Stimulated activated CD8-positive, alpha-beta memory T cell treated with anti-CD3 and anti-CD28 coated beads, Interleukin-7, amount 100 ng/mL, for 1 hour (primary cell): ENCODE measurements around the gene FAM209B.
"Not testable (repeated sequence)": the region's sequence is repeated elsewhere in the genome, so short reads cannot be mapped to it uniquely, and the experiment has no call there.

Source experiments
- DNase-seq, 2 donors: peaks; one replicate each; pipeline ENCODE4 v3.0.0-alpha.2; 2020; ENCODE audit warnings: low read depth in 2 of 2

Gene FAM209B

DNA sequence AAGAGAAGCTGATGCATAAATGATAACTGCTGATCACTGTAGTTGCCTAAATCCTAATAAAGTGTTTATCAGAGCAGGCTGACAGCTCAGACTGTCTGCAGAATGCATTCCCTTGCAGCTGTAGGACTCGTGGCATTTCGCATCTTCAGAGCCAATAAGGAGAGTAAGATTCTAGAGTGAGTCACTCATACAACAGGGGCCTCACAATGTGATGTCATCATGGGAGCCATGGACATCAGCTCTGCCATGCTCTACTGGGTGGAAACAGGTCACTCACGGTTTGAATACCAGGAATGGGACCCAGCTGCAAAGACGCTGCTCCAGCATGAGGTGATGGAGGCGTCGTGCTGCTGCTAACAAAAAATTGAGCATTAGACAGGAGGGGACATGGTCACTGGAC is 7.4 kb downstream of the FAM209B start:
- no peak for DNase-seq

DNA sequence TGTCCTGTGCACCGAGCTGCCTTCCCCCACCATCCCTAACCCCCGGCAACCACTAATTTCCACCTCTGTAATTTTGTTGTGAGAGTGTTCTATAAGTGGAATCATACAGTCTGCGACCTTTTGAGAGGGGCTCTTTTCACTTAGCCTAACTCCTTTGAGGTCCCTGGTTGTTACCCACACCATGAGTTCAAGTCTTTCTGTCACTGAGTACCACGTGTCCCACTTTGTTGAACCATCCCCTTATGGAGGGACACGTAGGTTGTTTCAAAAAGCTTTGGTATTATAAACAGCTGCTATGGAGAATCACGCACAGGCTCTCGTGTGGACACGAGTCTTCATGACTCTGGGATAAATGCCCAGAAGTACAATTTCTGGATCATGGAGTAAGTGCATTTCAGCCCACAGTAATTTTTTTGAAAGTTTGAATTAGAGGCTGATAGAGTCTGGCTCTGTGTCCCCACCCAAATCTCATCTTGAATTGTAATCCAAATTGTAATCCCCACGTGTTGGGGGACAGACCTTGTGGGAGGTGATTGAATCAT is 9.5 kb downstream of the FAM209B start:
- no peak for DNase-seq

DNA sequence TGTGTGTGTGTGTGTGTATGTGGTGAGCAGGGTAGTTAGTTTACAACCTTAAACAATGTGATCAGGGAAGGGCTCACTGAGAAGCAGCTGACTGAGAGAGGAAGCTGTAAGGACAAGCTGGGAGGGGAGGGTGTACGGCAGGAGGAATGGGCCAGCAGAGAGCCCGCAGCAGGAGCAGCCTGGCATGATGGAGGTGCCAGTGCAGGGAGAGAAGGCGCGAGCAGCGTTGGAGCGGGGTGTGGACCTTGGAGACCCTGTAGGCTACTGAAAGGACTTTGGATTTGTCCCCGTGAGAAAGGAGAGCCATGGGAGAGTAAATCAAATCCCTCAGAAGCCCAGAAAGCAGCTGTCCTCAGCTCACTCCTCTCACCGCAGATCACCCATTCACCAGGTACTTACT is 18.5 kb downstream of the FAM209B start:
- no peak for DNase-seq

DNA sequence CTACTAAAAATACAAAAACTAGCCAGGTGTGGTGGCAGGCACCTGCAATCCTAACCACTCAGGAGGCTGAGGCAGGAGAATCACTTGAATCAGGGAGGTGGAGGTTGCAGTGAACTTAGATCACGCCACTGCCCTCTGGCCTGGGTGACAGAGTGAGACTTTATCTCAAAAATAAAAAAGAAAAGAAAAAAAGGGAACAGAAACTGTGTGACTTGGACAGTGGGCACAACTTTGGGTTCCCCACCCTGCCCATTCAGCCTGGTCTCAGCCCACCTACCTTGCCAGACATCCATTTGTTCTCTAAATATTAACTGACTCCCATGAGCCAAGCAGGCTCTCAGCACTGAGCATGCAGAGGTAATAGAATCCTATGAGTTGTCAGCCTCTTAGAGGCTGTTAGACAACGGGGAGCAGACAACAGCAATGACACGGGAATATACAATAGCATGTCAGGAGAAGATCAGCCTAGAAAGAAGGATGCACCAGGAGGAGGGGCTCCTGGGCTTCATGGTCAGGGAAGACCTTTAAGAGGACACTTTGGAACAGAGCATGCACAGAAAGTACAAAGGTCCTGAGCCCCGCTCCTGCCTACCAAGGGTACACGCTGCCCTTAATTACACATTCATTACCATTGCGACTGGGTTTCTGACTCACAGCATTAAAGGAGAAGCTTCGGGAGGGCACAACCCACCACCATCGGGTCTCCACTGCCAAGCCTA is 20.0 kb downstream of the FAM209B start:
- no peak for DNase-seq

DNA sequence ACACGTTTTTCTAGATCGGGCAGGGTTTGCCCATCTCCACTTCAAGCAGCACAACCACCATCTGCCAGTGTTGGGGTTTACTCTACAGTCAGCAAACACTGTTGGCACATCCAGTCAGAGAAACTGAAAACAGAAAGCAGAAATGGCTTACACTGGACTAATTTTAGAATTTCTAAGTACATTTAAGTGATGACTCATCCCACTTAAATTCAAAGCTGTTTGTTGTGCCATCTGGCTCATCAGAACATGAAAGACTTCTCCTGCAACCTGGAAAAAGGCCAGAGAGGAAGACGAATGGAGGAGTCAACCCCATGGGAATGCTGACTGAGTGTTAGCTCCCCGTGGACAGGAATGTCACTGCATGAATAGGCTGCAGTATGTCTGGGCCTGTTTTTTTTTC is 21.8 kb downstream of the FAM209B start:
- no peak for DNase-seq

DNA sequence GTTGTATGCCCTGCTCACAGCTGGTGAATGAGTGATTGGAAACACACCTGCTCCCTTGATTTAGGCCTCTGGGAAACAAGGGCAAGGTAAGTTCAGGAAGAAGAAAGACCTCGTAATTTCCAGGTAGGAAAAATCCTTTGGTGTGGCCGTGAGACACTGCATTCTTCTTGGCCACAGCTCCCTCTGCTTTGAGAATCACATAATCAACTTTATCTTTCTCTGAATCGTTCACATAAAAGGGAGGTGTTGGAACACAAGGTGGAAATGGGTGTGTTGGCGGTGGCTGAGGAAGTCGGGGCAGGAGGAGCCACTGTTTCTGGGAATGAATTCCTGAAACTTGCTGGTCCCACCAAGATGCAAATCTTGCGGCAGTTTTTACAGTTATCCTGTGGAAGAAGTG is 25.9 kb downstream of the FAM209B start:
- no peak for DNase-seq

DNA sequence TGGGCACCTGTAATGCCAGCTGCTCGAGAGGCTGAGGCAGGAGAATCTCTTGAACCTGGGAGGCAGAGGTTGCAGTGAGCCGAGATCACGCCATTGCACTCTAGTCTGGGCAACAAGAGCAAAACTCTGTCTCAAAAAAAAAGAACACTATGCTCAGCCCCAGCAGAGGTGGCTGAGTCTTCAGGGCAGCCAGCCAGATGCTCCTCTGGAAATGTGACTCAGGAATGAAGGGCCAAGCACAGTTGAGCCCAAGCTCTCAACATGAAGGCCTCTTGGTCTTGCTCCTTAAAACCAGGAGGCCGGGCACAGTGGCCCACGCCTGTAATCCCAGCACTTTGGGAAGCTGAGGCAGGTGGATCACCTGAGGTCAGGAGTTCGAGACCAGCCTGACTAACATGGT is 31.5 kb downstream of the FAM209B start:
- not testable (repeated sequence) for DNase-seq

DNA sequence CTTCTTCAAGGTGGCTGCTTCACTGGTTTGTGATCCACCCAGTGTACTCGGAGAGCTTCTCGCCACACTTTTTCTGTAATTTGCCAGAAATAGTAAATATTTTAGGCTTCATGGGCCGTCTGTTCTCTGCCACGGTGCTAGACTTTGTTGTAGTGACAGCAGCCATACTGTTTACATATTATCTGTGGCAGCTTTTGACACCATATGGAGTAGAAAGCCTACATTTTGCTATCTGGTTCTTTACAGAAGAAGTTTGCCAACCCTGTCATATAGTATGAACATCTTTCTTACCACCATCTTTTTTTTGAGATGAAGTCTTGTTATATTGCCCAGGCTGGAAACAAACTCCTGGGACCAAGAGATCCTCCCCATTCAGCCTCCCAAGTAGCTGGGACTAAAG is 32.5 kb downstream of the FAM209B start:
- DNase-seq = no peak

DNA sequence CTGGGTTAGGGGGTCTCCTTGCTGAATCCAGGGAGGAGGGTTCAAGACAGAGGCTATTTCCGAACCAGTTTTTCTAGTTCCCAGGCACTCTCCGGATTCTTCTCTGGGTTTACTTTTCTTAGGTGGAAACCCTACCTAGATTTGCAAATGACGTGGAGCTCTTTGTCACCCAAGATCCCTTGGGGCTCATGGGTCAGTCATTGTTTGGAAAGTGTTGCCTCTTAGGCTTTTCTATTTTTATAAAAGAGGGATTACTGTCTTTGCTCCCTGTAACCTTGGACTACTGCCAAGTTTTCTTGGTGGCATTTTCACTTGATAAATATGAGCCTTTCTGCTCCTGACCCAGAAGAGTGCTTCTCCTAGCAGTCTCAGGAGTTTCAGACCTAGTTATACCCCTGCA is 33.6 kb downstream of the FAM209B start:
- no peak for DNase-seq

DNA sequence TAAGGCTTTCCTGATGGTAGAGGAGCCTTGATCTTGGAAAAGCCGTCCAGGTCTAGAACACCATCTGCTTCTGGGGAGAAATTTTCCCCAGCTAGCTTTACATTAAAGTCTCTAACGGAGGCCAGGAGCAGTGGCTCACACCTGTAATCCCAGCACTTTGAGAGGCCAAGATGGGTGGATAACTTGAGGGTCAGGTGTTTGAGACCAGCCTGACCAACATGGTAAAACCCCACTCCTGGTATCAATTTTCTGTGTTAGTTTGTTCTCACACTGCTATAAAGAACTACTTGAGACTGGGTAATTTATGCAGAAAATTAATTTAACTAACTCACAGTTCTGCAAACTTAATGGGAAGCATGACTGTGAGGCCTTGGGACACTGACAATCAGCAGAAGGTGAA is 37.8 kb downstream of the FAM209B start:
- DNase-seq = no peak

DNA sequence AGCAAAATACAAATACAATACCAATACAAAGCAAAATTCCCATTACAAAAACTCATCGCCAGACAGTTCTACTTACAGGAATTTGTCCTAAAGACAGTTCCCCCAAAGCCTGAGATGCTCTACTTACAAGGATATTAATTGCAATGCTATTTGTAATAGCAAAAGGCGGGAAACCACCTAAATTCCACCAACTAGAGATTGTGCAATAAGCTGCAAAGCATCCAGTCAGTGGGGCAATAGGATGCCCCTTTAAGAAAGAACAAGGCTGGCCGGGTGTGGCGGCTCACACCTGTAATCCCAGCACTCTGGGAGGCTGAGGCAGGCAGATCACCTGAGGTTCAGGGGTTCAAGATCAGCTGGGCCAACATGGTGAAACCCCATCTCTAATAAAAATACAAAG is 39.1 kb downstream of the FAM209B start:
- DNase-seq = no peak

DNA sequence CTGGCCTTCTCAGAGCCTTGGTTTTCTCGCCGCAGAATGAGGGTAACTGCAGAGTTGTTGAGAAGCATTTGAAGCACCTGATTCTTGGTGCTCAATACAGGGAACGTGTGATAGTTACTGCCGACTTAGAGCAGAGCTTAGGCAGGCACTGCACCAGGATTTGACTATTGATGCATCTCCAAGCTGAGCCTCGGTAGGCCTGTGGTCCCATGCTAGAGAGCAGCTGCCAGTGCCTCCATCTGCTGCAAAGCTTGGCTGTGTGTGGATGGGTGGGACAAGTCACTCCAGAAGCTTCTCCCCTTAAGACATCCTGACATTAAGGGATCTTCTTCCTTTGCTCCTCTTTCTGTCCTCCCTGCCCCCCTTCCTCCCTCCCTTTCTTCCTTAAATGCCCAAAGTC is 40.9 kb downstream of the FAM209B start:
- no peak for DNase-seq

DNA sequence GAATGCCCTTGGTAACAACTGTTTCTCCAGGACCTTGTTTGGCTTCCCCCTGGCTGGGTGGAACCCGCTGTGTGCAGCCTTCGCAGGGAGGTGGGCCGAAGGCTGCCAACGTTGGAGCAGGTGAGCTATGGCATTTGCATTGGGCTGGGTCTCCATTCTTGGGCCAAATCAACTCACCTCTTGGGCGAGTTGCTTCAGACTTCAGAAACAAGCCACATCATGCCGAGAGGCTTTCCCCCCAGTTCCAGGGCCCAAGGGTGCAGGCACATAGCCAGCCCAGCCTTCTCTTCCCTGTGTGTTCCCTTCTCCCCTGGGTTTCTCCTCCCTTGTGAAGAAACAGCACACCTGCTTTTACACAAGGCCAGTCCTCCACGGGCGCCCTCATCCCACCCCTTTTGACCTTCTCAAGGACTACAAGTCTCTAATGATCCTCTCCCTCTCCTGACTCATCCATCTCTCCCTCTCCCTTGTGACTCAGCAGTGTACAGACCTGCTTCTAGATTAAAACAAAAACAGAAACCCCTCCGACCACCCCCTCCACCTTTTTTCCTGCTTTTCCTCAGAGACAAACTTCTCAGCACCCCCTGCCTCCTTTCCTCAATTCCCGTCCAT is 41.6 kb downstream of the FAM209B start:
- no peak for DNase-seq

DNA sequence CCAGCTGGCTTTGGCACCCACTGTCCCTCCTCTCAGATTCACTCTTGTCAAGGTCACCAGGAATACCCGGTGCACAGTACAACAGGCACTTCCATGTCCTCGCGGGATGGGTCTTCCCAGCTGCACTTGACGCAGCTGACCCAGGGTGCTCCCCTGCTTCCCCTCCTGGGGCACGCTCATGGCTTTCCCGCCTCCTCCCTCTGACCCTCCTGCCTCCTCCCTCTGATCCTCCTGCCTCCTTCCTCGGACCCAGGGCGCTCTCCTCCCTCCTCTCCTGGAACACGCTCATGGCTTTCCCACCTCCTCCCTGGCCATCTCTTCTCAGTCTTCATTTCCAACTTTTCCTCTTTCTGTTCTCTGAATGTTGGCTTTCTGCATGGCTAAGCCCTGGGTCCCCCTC is 42.1 kb downstream of the FAM209B start:
- no peak for DNase-seq

DNA sequence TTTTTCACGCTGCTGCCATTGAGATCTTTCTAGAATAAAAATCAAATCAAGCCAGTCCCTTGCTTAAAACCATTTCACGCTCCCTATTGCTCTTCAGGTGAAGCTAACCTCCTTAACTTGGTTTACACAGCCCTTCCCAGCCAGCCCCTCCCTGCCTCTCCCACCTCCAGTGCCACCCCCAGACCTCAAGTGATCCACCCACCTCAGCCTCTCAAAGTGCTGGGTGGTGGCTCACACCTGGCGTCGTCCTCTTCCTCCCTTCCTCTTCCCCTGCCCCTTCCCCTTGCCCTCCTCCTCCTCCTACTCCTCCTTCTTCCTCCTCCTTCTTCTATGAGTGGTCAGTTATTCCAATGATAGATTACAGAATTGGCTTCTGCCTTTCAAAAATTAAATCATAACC is 42.9 kb downstream of the FAM209B start:
- no peak for DNase-seq

DNA sequence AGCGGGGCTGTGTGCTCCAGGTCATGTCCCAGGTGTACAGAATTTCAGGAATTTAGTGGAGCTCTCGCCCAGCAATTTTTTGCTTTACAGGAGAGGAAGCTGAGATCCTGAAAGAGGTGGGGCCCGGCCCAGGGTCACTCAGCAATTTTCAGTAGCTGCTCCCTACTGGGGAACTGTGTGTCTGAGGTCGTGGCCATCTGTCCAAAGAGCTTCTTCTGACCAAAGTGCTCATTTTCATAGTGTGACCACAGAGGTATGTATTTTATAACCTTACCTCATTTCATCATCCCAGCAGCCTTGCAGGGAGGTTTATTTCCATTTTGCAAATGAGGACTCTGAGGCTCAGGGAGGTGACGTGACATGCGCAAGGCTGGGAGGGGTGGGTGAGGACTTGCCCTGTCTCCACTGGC is 46.3 kb downstream of the FAM209B start:
- DNase-seq = no peak

DNA sequence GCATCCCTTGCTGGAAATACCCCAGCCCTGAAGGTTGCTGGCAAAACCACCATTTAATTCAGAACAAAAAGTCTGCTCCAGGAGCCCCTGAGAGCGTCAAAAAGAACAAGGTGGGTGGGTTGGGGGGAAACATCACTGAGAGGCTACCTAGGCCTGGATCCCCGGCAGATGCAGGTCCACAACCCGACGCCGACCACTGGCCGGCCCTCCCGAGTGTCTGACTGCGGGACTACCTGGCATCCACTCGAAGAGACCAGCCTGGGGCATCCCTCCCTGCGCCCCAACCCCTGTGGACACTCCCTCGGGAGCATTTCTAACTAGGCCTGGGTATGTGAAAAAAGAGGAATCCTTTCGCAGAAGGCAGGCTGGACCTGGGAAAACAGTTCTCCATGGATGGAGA is 47.2 kb downstream of the FAM209B start:
- DNase-seq = no peak

DNA sequence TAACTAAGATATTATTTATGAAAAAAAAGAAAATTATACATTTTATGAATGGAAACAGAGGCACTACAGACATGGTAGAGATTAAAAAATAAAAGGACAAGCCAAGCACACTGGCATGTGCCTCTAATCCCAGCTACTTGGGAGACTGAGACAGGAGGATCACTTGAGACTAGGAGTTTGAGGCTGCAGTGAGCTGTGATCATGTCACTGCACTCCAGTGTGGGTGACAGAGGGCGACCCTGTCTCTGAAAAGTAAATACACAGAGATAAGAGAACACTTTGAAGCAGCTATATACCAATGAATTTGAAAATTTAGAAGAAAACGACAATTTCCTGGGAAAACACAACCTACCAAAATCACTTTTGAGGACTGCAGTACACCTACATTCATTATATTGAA is 48.7 kb downstream of the FAM209B start:
- no peak for DNase-seq

DNA sequence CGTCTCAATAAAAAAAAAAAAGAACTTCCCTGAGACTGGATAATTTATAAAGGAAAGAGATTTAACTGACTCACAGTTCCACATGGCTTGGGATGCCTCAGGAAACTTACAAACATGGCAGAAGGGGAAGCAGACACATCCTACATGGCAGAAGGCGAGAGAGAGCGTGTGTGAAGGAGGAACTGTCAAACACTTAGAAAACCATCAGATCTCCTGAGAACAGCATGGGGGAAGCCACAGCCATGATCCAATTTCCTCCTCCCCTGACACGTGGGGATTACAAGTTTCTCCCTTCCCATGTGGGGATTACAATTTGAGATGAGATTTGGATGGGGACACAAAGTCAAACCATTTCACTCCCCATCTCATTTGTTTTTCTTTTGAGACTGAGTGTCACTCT is 49.5 kb downstream of the FAM209B start:
- no peak for DNase-seq

DNA sequence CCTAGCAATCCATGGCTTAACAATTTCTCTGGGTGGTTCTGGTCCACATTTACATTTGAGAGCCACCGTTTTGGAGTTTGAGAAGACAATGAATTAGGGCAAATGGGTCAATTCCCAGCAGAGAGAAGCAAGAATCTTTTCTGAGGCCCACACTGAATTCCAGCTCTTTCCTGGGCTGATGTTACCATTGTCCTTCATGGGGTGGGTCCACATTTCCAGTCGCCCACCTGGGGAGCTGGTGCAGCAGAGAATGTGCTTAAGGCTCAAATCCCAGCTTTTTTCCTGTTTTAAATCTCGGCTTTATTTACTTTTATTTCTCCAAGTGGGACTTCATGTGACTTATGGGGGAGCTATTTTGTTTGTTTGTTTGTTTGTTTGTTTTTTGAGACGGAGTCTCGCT is 51.9 kb downstream of the FAM209B start:
- DNase-seq = no peak
